Coronary artery (tissue), 2 donors: ENCODE results near the gene JAKMIP1.

Source experiments
- DNase-seq: peaks from one replicate; pipeline ENCODE4 v3.0.0-alpha.2; 2017; ENCODE audit warnings: low spot score
- H3K27ac ChIP-seq, 2 donors: fragments of 200-600 bp; sonication (generic); one replicate each; pipeline ENCODE4 v1.5.1; 2016 to 2019
- H3K4me3 ChIP-seq: fragments of 200-600 bp; sonication (generic); 2 replicates; pipeline ENCODE4 v1.5.1; 2016; ENCODE audit warnings: mild to moderate bottlenecking, moderate library complexity
- TF ChIP-seq, protein P1 (sequence below): fragments of 200-600 bp; sonication (generic); IDR thresholded peaks from one replicate; pipeline ENCODE4 v1.5.1; 2019; ENCODE audit warnings: antibody characterized with exemption

JAKMIP1 gene

DNA sequence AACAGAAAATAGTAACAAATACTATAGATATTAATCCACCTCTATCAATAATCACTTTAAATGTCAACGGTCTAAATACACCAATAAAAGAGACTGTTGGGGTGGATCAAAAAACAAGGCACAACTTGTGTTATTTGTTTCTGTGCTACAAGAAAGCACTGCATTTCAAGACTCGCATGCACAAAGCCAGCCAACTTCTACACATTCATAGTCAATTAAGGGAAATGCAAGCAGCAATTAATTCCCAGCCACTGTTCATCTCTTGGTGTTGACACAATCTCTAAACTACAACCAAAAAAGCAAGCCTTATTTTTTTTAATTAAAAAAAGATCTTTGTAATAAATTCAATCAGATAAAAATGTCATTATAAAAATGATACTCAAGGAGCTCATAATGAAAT is 67.6 kb downstream of the JAKMIP1 start:
- H3K4me3 ChIP-seq, result no peak overlapping the region
- TF ChIP-seq, protein P1, sequence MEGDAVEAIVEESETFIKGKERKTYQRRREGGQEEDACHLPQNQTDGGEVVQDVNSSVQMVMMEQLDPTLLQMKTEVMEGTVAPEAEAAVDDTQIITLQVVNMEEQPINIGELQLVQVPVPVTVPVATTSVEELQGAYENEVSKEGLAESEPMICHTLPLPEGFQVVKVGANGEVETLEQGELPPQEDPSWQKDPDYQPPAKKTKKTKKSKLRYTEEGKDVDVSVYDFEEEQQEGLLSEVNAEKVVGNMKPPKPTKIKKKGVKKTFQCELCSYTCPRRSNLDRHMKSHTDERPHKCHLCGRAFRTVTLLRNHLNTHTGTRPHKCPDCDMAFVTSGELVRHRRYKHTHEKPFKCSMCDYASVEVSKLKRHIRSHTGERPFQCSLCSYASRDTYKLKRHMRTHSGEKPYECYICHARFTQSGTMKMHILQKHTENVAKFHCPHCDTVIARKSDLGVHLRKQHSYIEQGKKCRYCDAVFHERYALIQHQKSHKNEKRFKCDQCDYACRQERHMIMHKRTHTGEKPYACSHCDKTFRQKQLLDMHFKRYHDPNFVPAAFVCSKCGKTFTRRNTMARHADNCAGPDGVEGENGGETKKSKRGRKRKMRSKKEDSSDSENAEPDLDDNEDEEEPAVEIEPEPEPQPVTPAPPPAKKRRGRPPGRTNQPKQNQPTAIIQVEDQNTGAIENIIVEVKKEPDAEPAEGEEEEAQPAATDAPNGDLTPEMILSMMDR, result no peak

DNA sequence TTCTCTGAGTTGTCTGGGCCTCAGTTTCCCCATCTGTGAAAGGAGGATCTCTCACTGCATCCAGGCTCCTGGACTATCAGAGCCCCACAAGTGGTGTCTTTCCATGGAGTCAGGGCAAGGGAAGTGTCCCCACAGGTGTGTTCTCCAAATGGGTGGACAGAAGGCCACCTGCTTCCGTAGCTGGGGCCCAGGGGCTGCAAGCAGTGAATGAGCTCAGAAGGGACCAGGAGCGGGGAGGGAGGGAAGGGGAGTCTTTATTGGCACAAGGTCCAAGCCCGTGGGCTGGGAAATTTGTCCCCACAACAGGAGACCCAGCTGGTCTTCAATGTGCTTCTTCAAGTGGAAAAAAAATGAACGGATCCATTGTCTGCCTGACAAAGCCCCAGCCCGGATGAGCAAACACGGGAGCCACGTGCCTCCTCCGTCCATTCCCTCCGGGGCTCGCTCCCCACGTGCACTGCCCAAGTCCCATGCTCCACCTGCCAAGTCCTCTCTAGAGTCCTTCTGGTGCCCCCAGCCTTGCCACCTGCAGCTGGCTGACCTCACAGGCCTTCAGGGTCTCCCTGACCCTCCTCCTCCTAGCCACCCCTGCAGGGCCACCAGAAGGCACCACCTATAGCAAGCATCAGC is 72.0 kb downstream of the JAKMIP1 start:
- no peak overlapping the region for H3K4me3 ChIP-seq
- TF ChIP-seq, protein P1, result no peak
- DNase-seq, result no peak
- no peak overlapping the region for H3K27ac ChIP-seq

More for the DNA sequence above, 67.6 kb downstream of the JAKMIP1 start:
- H3K27ac ChIP-seq, result no peak overlapping the region
- no peak for DNase-seq

GRCh38 chr4:6126971-6127745 is 73.2 kb downstream of the JAKMIP1 start:
- DNase-seq, result no peak
- Histone ChIP-seq H3K4me3 (no peak overlapping the region), H3K27ac (no peak overlapping the region)
- TF ChIP-seq, protein P1, result no peak

GRCh38 chr4:6125103-6125651 is 75.2 kb downstream of the JAKMIP1 start:
- no peak for DNase-seq
- no peak overlapping the region for H3K4me3 ChIP-seq
- TF ChIP-seq, protein P1, result no peak

GRCh38 chr4:6124386-6125102 is 75.8 kb downstream of the JAKMIP1 start:
- DNase-seq, result no peak
- H3K4me3 ChIP-seq, result no peak overlapping the region
- TF ChIP-seq, protein P1, result no peak
- H3K27ac ChIP-seq, result no peak overlapping the region

More at GRCh38 chr4:6125103-6125651, 75.2 kb downstream of the JAKMIP1 start:
- H3K27ac ChIP-seq, result no peak overlapping the region

DNA sequence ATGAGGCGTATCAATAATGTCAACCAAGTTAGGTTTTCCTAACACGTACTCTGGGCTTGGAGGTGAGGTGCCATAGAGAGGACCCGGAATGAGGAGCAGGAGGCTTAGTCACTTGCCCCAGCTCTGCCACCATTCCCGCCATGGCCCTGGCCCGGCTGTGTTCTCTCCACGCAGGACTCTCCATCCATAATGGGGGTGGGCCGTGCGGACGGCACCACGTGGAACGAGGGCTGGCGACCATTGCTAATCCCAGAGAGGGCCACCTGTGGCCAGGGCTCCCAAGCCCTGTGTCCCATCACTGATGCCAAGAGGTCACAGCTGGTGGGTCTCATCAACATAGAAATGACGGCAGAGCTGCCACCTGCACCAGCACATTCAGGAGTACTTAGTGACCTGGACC is 76.4 kb downstream of the JAKMIP1 start:
- Histone ChIP-seq H3K4me3 (no peak overlapping the region), H3K27ac (no peak overlapping the region)
- DNase-seq, result no peak
- TF ChIP-seq, protein P1, result no peak
